IMR-90 (cell line): ENCODE results near the gene PCCA.

Source experiments
- POLR2A ChIP-seq: IDR thresholded peaks from 2 replicates; pipeline ENCODE4 v1.6.1; 2012; ENCODE audit warnings: mild to moderate bottlenecking, low read depth, low read length
- RFX5 ChIP-seq: IDR thresholded peaks from 2 replicates; pipeline ENCODE4 v1.8.0; 2012; ENCODE audit warnings: low read depth, mild to moderate bottlenecking, low read length, moderate library complexity

GRCh38 chr13:100209857-100210825 lies 121.2 kb downstream of the PCCA start:
- TF ChIP-seq POLR2A (no peak), RFX5 (no peak)
